ENCODE results near the gene ANKRD11.

ANKRD11 gene

GRCh38 chr16:89290887-89291286, 199.5 kb downstream of the ANKRD11 start:
- TF ChIP-seq CTCF (IDR thresholded peaks at IDR 0.05; ENCODE audit: low read depth, low read length, missing control alignments), result no peak
- no peak for DNase-seq (ENCODE audit: low read depth)
- no peak overlapping the region for H3K4me3 ChIP-seq (ENCODE audit: low read depth, low read length)

- no peak for TF ChIP-seq CTCF (IDR thresholded peaks at IDR 0.05; ENCODE audit: low read depth, low read length, missing control alignments)
- H3K4me3 ChIP-seq (ENCODE audit: low read depth, low read length), result no peak overlapping the region
- no peak for DNase-seq (ENCODE audit: low read depth)
Observed at GRCh38 chr16:89290472-89290871, 199.9 kb downstream of the ANKRD11 start.

GRCh38 chr16:89289428-89290395, 200.6 kb downstream of the ANKRD11 start:
- no peak overlapping the region for H3K4me3 ChIP-seq (ENCODE audit: low read depth, low read length)
- DNase-seq (ENCODE audit: low read depth), result no peak
- TF ChIP-seq CTCF (IDR thresholded peaks at IDR 0.05; ENCODE audit: low read depth, low read length, missing control alignments), result peak; percentile 93

GRCh38 chr16:89288966-89289365, 201.4 kb downstream of the ANKRD11 start:
- TF ChIP-seq CTCF (IDR thresholded peaks at IDR 0.05; ENCODE audit: low read depth, low read length, missing control alignments), result no peak
- no peak for DNase-seq (ENCODE audit: low read depth)

GRCh38 chr16:89288577-89288844, 201.8 kb downstream of the ANKRD11 start:
- DNase-seq (ENCODE audit: low read depth), result no peak
- H3K4me3 ChIP-seq (ENCODE audit: low read depth, low read length), result no peak overlapping the region
- no peak for TF ChIP-seq CTCF (IDR thresholded peaks at IDR 0.05; ENCODE audit: low read depth, low read length, missing control alignments)

More at GRCh38 chr16:89288966-89289365, 201.4 kb downstream of the ANKRD11 start:
- H3K4me3 ChIP-seq (ENCODE audit: low read depth, low read length), result no peak overlapping the region

- H3K4me3 ChIP-seq (ENCODE audit: low read depth, low read length), result no peak overlapping the region
Observed at GRCh38 chr16:89287777-89288576, 202.4 kb downstream of the ANKRD11 start.

More at GRCh38 chr16:89287777-89288576, 202.4 kb downstream of the ANKRD11 start:
- TF ChIP-seq CTCF (IDR thresholded peaks at IDR 0.05; ENCODE audit: low read depth, low read length, missing control alignments), result no peak
- no peak for DNase-seq (ENCODE audit: low read depth)

Data from GM12864 (cell line).